ENCODE data around the gene PACRGL. TPM values are rescaled to one million over a fixed set of nuclear protein-coding genes. Genes with fewer than 3 reads are reported as not detected.
A peak's percentile ranks its signal among the peaks of the same experiment; 100 is the strongest.
"Not testable (repeated sequence)": the region's sequence is repeated elsewhere in the genome, so short reads cannot be mapped to it uniquely, and the experiment has no call there.

The PACRGL gene
- total RNA-seq, 8 experiments from 2014 or later: 16.6 to 31.5 (median 23.4) TPM

GRCh38 chr4:20682853-20683252 is 17.4 kb upstream of the PACRGL start:
- WGBS, 10 experiments: 48 to 100% (median 85%) methylated on average over 1 to 3 of the region's 3 CpGs; no CpG with 5 or more reads in 4 of the 10 experiments
- ATAC-seq (replicated peaks in 6 of 8): no peak
- in situ Hi-C loops (cut with MboI; ENCODE audit: low pct_unique_long_range_greater_than_20kb in 2 of 9, low sequenced_read_pairs in 9 of 9, unreplicated experiment in 9 of 9): loop anchor here in 7 of 9 experiments (10.0 to 25.0 kb wide), 4 partner anchors 271 to 1998 kb away; no protein-coding TSS in a partner anchor
- no peak overlapping the region for H3K4me3 ChIP-seq
- peaks cover 3 to 18% of the 10 kb centered on the region in 2 donors for H3K4me1 ChIP-seq (replicated peaks in 1 of 2)
- no peak overlapping the region for H3K27ac ChIP-seq

GRCh38 chr4:20683766-20684165 is 16.5 kb upstream of the PACRGL start:
- Histone ChIP-seq H3K27ac (no peak overlapping the region), H3K4me3 (no peak overlapping the region), H3K4me1 (replicated peaks in 1 of 2) (peaks cover 3 to 18% of the 10 kb centered on the region in 2 donors)
- ATAC-seq (replicated peaks in 6 of 8): no peak
- in situ Hi-C loops (cut with MboI; ENCODE audit: low pct_unique_long_range_greater_than_20kb in 2 of 9, low sequenced_read_pairs in 9 of 9, unreplicated experiment in 9 of 9): loop anchor here in 7 of 9 experiments (10.0 to 25.0 kb wide), 4 partner anchors 271 to 1999 kb away; no protein-coding TSS in a partner anchor
- WGBS, 10 experiments: 59 to 96% (median 87%) methylated on average over 2 to 3 of the region's 3 CpGs; no CpG with 5 or more reads in 3 of the 10 experiments

DNA sequence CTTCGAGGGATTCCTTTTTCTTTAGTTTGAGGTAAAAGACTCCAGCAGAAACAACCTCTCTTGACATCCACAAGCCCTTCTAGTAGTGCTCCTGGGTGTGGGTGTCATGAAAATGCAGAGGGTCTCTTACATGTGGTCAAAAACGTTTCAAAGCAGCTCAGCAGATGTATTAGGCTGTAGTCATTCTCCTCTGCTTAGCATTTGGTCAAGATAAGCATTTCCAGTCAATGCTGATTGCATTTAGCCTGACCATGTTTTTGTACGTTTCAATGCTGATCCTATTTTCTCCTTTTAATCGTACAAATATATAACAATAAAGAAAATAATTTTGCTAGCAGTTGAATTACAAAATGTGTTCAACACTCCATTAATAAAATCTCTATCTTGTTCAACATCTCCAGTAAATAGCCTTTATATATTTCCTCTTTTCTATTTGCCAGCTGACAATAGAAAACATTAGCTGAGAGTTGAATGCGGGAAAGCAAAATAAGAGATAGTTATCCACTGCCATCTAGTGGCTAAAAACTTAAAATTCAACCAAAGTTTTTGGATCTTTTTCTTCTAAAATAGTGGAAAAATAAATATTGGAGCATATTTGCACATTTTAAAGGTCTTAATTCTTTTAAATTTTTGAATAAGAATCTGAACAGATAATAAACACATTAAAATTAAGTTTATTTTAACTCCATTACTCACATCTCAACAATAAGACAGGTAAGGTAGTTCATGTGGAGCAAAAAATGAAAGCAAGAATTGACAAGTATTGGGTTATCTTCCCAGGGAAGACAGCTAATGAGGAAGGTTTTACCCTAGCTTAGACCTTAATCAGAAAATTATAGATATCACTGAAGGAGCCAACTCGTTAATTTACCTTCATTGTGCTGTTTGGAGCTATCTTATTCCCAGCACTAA is 15.2 kb upstream of the PACRGL start:
- no peak overlapping the region for H3K27ac ChIP-seq
- ATAC-seq (replicated peaks in 6 of 8): peak in 5 of 8 experiments; percentile 14 to 54 (median 34)
- in situ Hi-C loops (cut with MboI; ENCODE audit: low pct_unique_long_range_greater_than_20kb in 2 of 9, low sequenced_read_pairs in 9 of 9, unreplicated experiment in 9 of 9): loop anchor here in 7 of 9 experiments (10.0 to 25.0 kb wide), 4 partner anchors 273 to 2000 kb away; no protein-coding TSS in a partner anchor
- 10 to 53% (median 30%) methylated on average over 3 to 6 of the region's 6 CpGs for WGBS, 10 experiments
- H3K4me3 ChIP-seq: no peak overlapping the region
- H3K4me1 ChIP-seq (replicated peaks in 1 of 2): peaks cover 3 to 8% of the 10 kb centered on the region in 2 donors

DNA sequence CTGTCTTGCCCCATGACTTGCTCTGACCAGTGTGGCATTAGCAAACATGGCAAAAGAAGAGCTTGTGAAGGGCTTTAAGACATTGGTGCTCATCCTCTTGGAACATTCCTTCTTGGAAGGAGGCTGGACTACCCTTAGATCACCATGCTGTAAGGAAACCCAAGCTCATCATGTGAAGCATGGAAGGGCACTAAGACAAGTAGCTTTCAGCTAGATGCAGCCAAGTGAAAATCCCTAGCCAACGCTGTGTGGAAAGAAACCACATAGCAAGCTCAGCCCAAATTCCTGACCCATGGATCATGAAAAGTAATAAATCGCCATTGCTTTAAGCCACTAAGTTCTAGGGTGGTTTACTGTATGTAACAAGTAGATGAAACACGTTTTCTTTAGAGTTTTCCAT is 12.4 kb upstream of the PACRGL start:
- H3K27ac ChIP-seq: no peak overlapping the region
- H3K4me1 ChIP-seq (replicated peaks in 1 of 2): peaks cover 3 to 8% of the 10 kb centered on the region in 2 donors
- ATAC-seq (replicated peaks in 6 of 8): peak in 2 of 8 experiments; percentile 58 to 64
- 0 to 83% (median 50%) methylated on average over 1 to 3 of the region's 3 CpGs; no CpG with 5 or more reads in 2 of the 10 experiments for WGBS, 10 experiments
- in situ Hi-C loops (cut with MboI; ENCODE audit: low pct_unique_long_range_greater_than_20kb in 2 of 9, low sequenced_read_pairs in 9 of 9, unreplicated experiment in 9 of 9): loop anchor here in 7 of 9 experiments (10.0 to 25.0 kb wide), 4 partner anchors 276 to 2003 kb away; no protein-coding TSS in a partner anchor
- no peak overlapping the region for H3K4me3 ChIP-seq

GRCh38 chr4:20696815-20697214 is 3.4 kb upstream of the PACRGL start:
- in situ Hi-C loops (cut with MboI; ENCODE audit: low pct_unique_long_range_greater_than_20kb in 2 of 9, low sequenced_read_pairs in 9 of 9, unreplicated experiment in 9 of 9): loop anchor here in 6 of 9 experiments (25.0 kb wide), 3 partner anchors 285 to 2010 kb away; no protein-coding TSS in a partner anchor
- WGBS, 10 experiments: 20 to 100% (median 100%) methylated on average over 1 of the region's 1 CpG; no CpG with 5 or more reads in 3 of the 10 experiments
- ATAC-seq (replicated peaks in 6 of 8): no peak
- H3K27ac ChIP-seq: no peak overlapping the region
- no peak overlapping the region for H3K4me3 ChIP-seq
- peaks cover 9 to 18% of the 10 kb centered on the region in 2 donors for H3K4me1 ChIP-seq (replicated peaks in 1 of 2)

DNA sequence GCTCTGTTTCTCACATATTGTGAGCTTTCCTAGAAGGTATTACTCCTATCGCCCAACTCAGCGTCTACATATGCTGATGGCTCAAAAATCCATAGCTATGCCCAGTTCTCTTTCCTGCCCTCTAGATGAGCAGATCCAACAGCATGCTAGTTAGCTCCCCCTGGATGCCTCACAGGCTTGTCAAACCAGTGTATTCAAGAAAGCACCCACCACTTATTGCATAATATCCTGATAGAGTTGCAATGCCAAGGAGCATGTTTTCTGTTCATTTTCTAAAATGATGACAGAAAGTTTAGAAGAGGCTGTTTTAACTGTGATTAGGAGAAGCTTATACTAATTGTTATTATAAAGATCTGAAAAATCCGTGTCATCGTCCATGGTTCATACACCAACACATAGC is 1.9 kb upstream of the PACRGL start:
- Histone ChIP-seq H3K27ac (no peak overlapping the region), H3K4me3 (no peak overlapping the region), H3K4me1 (replicated peaks in 1 of 2) (peaks cover 9 to 24% of the 10 kb centered on the region in 2 donors)
- ATAC-seq (replicated peaks in 6 of 8): no peak
- in situ Hi-C loops (cut with MboI; ENCODE audit: low pct_unique_long_range_greater_than_20kb in 2 of 9, low sequenced_read_pairs in 9 of 9, unreplicated experiment in 9 of 9): loop anchor here in 6 of 9 experiments (25.0 kb wide), 3 partner anchors 286 to 2011 kb away; no protein-coding TSS in a partner anchor
- WGBS, 10 experiments: 80 to 100% (median 95%) methylated on average over 1 to 4 of the region's 4 CpGs; no CpG with 5 or more reads in 4 of the 10 experiments

- WGBS, 10 experiments: 21 to 100% (median 65%) methylated on average over 1 to 4 of the region's 4 CpGs
- ATAC-seq (replicated peaks in 6 of 8): no peak
- H3K4me1 ChIP-seq (replicated peaks in 1 of 2): peaks cover 9 to 24% of the 10 kb centered on the region in 2 donors
- H3K4me3 ChIP-seq: no peak overlapping the region
- no peak overlapping the region for H3K27ac ChIP-seq
- in situ Hi-C loops (cut with MboI; ENCODE audit: low pct_unique_long_range_greater_than_20kb in 2 of 9, low sequenced_read_pairs in 9 of 9, unreplicated experiment in 9 of 9): loop anchor here in 6 of 9 experiments (25.0 kb wide), 3 partner anchors 287 to 2012 kb away; no protein-coding TSS in a partner anchor
Measured at GRCh38 chr4:20698820-20699219, 1.4 kb upstream of the PACRGL start.

DNA sequence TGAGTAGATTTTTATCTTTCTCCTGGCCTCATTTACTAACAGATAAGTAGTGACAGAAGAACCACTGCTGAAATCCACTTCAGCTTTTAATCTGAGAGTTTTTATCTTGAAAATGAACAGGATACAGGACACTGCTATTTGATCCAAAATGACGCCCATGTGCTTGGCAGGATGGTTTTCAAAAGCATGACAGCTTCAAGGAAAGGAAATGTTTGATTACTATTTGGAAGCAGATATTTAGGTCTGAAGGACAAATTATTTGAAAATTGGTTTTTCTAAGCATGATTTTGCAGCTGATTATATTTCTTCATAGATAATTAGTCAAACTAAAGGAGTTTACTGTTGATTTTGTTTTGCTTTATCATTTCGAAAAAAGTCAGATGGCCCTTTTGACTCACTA is 11.1 kb downstream of the PACRGL start:
- no peaks in the 10 kb centered on the region for H3K4me1 ChIP-seq (replicated peaks in 1 of 2)
- H3K27ac ChIP-seq: no peak overlapping the region
- WGBS, 10 experiments: 86 to 100% (median 95%) methylated on average over 2 of the region's 2 CpGs; no CpG with 5 or more reads in 2 of the 10 experiments
- no peak for ATAC-seq (replicated peaks in 6 of 8)
- in situ Hi-C loops (cut with MboI; ENCODE audit: low pct_unique_long_range_greater_than_20kb in 2 of 9, low sequenced_read_pairs in 9 of 9, unreplicated experiment in 9 of 9): no loop called here
- H3K4me3 ChIP-seq: no peak overlapping the region

DNA sequence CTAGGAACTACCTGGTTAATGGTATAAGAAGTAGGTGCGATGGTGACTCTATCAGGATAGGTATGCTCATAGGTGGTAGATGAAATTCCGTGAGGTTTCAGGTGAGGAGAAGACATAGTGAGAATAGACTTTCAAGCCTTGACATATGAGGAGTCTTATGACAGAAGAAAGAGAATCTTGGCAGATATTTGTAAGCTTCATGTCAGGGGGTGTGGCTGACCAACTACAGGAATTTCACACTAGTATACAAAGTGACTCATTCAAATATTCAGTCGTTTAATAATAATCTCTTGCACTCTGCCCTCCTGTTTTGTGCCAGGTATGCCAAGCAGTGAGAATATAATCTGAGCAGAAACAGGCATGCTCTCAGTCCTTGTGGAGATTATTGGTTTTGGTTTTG is 22.8 kb downstream of the PACRGL start:
- peak in 2 of 8 experiments; percentile 91 to 93 for ATAC-seq (replicated peaks in 6 of 8)
- Histone ChIP-seq H3K4me1 (replicated peaks in 1 of 2) (no peaks in the 10 kb centered on the region), H3K4me3 (no peak overlapping the region), H3K27ac (no peak overlapping the region)
- WGBS, 10 experiments: 0 to 100% (median 60%) methylated on average over 1 to 3 of the region's 3 CpGs; no CpG with 5 or more reads in 2 of the 10 experiments
- in situ Hi-C loops (cut with MboI; ENCODE audit: low pct_unique_long_range_greater_than_20kb in 2 of 9, low sequenced_read_pairs in 9 of 9, unreplicated experiment in 9 of 9): no loop called here

GRCh38 chr4:20723463-20723862 is 23.2 kb downstream of the PACRGL start:
- in situ Hi-C loops (cut with MboI; ENCODE audit: low pct_unique_long_range_greater_than_20kb in 2 of 9, low sequenced_read_pairs in 9 of 9, unreplicated experiment in 9 of 9): no loop called here
- Histone ChIP-seq H3K4me1 (replicated peaks in 1 of 2) (no peaks in the 10 kb centered on the region), H3K4me3 (no peak overlapping the region), H3K27ac (no peak overlapping the region)
- ATAC-seq (replicated peaks in 6 of 8): no peak
- 77 to 100% (median 88%) methylated on average over 1 to 3 of the region's 3 CpGs for whole genome bisulfite sequencing, 10 experiments

GRCh38 chr4:20724915-20725314 is 24.7 kb downstream of the PACRGL start:
- in situ Hi-C loops (cut with MboI; ENCODE audit: low pct_unique_long_range_greater_than_20kb in 2 of 9, low sequenced_read_pairs in 9 of 9, unreplicated experiment in 9 of 9): no loop called here
- H3K27ac ChIP-seq: no peak overlapping the region
- no peak overlapping the region for H3K4me3 ChIP-seq

DNA sequence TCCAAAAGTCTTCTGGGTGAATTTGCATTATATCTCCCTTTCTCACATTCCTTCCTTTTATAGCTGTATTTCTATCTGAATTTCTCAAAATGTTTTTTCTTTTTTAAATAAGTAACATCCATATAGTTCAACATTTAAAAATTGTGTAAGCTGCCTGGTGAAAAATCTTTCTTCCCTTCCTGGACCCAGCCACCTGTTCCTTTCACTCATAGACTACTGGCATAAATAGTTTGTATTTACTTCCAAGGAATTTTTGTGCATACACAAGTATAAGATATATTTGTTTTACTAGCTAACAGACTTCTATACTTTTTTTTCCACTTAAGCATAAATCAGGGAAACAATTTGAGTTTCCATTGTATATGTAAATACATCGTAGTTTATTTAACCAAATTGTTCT is 35.7 kb downstream of the PACRGL start:
- in situ Hi-C loops (cut with MboI; ENCODE audit: low pct_unique_long_range_greater_than_20kb in 2 of 9, low sequenced_read_pairs in 9 of 9, unreplicated experiment in 9 of 9): no loop called here
- 90 to 100% (median 100%) methylated on average over 1 of the region's 1 CpG; no CpG with 5 or more reads in 2 of the 10 experiments for WGBS, 10 experiments
- Histone ChIP-seq H3K4me1 (replicated peaks in 1 of 2) (no peaks in the 10 kb centered on the region), H3K4me3 (no peak overlapping the region), H3K27ac (no peak overlapping the region)
- no peak for ATAC-seq (replicated peaks in 6 of 8)

More at GRCh38 chr4:20724915-20725314, 24.7 kb downstream of the PACRGL start:
- ATAC-seq (replicated peaks in 6 of 8): no peak
- WGBS, 10 experiments: 56 to 98% (median 90%) methylated on average over 3 to 6 of the region's 6 CpGs
- no peaks in the 10 kb centered on the region for H3K4me1 ChIP-seq (replicated peaks in 1 of 2)

DNA sequence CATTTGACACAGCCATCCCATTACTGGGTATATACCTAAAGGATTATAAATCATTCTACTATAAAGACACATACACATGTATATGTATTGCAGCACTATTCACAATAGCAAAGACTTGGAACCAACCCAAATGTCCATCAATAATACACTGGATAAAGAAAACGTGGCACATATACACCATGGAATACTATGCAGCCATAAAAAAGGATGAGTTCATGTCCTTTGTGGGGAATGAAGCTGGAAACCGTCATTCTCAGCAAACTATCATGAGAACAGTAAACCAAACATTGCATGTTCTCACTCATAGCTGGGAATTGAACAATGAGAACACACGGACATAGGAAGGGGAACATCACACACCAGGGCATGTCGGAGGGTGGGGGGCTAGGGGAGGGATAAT is 45.7 kb downstream of the PACRGL start:
- H3K4me3 ChIP-seq; H3K4me1 ChIP-seq (replicated peaks in 1 of 2); ATAC-seq (replicated peaks in 6 of 8); in situ Hi-C loops (cut with MboI; ENCODE audit: low pct_unique_long_range_greater_than_20kb in 2 of 9, low sequenced_read_pairs in 9 of 9, unreplicated experiment in 9 of 9); H3K27ac ChIP-seq: not testable (repeated sequence)
- WGBS, 10 experiments: 93 to 100% (median 96%) methylated on average over 1 to 3 of the region's 4 CpGs; no CpG with 5 or more reads in 6 of the 10 experiments

Measured in motor neuron (in vitro differentiated cells).